ENCODE results near the gene RGL4.

Gene RGL4

GRCh38 chr22:23700706-23701105, 9.9 kb downstream of the RGL4 start:
- ChIA-PET CTCF (no interaction called here), POLR2A (no interaction called here)
- no peak for DNase-seq (ENCODE audit: extremely low spot score)
- TF ChIP-seq NFRKB (IDR thresholded peaks at IDR 0.05) (no peak), ARNT (IDR thresholded peaks at IDR 0.05) (no peak), ELF4 (IDR thresholded peaks at IDR 0.05) (no peak), SUZ12 (IDR thresholded peaks at IDR 0.05) (no peak), FOXM1 (IDR thresholded peaks at IDR 0.05; ENCODE audit: borderline replicate concordance) (no peak), SP1 (IDR thresholded peaks at IDR 0.05) (no peak), HDGF (IDR thresholded peaks at IDR 0.05; ENCODE audit: borderline replicate concordance) (no peak), FOXA1 (IDR thresholded peaks at IDR 0.05) (no peak)
- TF ChIP-seq, protein P1, sequence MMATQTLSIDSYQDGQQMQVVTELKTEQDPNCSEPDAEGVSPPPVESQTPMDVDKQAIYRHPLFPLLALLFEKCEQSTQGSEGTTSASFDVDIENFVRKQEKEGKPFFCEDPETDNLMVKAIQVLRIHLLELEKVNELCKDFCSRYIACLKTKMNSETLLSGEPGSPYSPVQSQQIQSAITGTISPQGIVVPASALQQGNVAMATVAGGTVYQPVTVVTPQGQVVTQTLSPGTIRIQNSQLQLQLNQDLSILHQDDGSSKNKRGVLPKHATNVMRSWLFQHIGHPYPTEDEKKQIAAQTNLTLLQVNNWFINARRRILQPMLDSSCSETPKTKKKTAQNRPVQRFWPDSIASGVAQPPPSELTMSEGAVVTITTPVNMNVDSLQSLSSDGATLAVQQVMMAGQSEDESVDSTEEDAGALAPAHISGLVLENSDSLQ (IDR thresholded peaks at IDR 0.05) = no peak

DNA sequence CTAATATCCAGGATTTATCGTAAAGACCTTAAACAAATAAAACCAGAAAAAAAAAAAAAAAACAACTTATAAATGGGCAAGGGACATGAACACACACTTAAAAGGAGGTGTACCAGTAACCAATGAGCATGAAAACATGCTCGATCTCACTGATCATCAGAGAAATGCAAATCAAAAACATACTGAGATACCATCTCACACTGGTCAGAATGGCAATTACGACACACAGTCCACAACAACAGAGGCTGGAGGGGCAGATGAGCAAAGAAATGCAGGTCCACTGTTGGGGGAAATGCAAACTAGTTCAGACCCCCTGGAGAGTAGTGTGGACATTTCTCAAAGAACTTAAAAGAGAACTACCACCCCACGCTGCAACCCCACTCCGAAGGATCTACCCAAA, 13.2 kb downstream of the RGL4 start:
- DNase-seq (ENCODE audit: extremely low spot score) = no peak
- no peak for TF ChIP-seq ZNF384 (IDR thresholded peaks at IDR 0.05)
- no peak for TF ChIP-seq ARNT (IDR thresholded peaks at IDR 0.05)
- ChIA-PET POLR2A (no interaction called here), CTCF (no interaction called here)

GRCh38 chr22:23704829-23705228, 14.0 kb downstream of the RGL4 start:
- ChIA-PET CTCF (no interaction called here), POLR2A (no interaction called here)
- TF ChIP-seq HDGF (IDR thresholded peaks at IDR 0.05; ENCODE audit: borderline replicate concordance) (no peak), ARNT (IDR thresholded peaks at IDR 0.05) (no peak), BHLHE40 (IDR thresholded peaks at IDR 0.05; ENCODE audit: borderline replicate concordance) (no peak), NFRKB (IDR thresholded peaks at IDR 0.05) (no peak), TARDBP (IDR thresholded peaks at IDR 0.05) (no peak), ELF4 (IDR thresholded peaks at IDR 0.05) (no peak), FOXM1 (IDR thresholded peaks at IDR 0.05; ENCODE audit: borderline replicate concordance) (no peak), SP1 (IDR thresholded peaks at IDR 0.05) (no peak), FOXA1 (IDR thresholded peaks at IDR 0.05) (no peak), FOXK2 (IDR thresholded peaks at IDR 0.05) (no peak), L3MBTL2 (conservative IDR thresholded peaks at IDR 0.05) (no peak), ZNF384 (IDR thresholded peaks at IDR 0.05) (no peak), SUZ12 (IDR thresholded peaks at IDR 0.05) (no peak), CTBP1 (IDR thresholded peaks at IDR 0.05; ENCODE audit: borderline replicate concordance) (no peak), LEF1 (IDR thresholded peaks at IDR 0.05; ENCODE audit: borderline replicate concordance) (no peak)
- TF ChIP-seq, protein P1 (IDR thresholded peaks at IDR 0.05) = no peak
- no peak for DNase-seq (ENCODE audit: extremely low spot score)

- CTCF ChIA-PET = no interaction called here
- TF ChIP-seq BHLHE40 (IDR thresholded peaks at IDR 0.05; ENCODE audit: borderline replicate concordance) (no peak), FOXM1 (IDR thresholded peaks at IDR 0.05; ENCODE audit: borderline replicate concordance) (no peak), SP1 (IDR thresholded peaks at IDR 0.05) (no peak), NFRKB (IDR thresholded peaks at IDR 0.05) (no peak), LEF1 (IDR thresholded peaks at IDR 0.05; ENCODE audit: borderline replicate concordance) (no peak), L3MBTL2 (conservative IDR thresholded peaks at IDR 0.05) (no peak), HDGF (IDR thresholded peaks at IDR 0.05; ENCODE audit: borderline replicate concordance) (no peak), ELF4 (IDR thresholded peaks at IDR 0.05) (no peak)
- POLR2A ChIA-PET = no interaction called here
- DNase-seq (ENCODE audit: extremely low spot score) = no peak
Measured at GRCh38 chr22:23705358-23705757, 14.5 kb downstream of the RGL4 start.

DNA sequence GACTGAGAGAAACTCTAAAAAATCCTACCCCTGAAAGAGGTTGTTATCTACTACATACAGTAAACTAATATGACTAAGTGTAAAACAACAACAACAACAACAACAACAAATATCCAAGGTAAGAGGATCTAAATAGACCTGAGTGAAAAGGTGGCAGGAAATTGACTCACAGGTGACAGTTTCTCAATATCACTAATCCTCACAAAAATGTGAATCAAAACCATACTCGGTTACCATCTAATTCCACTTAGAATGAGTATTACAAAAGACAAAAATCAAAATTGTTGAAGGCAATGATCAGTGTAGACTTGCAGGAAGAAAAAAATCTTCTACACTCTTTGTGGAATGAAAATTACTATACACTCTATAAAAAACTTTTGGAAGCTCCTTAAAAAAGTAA, 17.5 kb downstream of the RGL4 start:
- POLR2A ChIA-PET = no interaction called here
- DNase-seq (ENCODE audit: extremely low spot score) = no peak
- no peak for TF ChIP-seq FOXA1 (IDR thresholded peaks at IDR 0.05)
- CTCF ChIA-PET = no interaction called here

DNA sequence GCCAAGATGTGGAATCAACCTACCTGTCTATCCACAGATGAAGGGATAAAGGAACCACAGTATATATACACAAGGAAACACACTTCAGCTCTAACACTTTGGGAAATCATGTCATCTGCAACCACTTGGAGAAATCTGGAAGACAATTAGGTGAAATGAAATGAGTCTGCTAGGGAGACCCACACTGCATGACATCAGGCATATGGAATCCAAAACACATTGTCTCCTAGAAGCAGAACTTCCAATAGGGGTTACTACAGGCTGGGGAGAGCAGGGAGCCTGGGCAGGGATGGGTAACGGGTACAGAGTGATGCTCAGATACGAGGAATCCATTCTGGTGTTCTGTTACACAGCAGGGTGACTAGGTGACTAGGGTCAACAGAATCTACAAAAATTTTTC, 18.3 kb downstream of the RGL4 start:
- TF ChIP-seq ARNT (IDR thresholded peaks at IDR 0.05) = no peak
- no peak for TF ChIP-seq SP1 (IDR thresholded peaks at IDR 0.05)
- no peak for TF ChIP-seq NFRKB (IDR thresholded peaks at IDR 0.05)
- no peak for TF ChIP-seq FOXM1 (IDR thresholded peaks at IDR 0.05; ENCODE audit: borderline replicate concordance)
- TF ChIP-seq L3MBTL2 (conservative IDR thresholded peaks at IDR 0.05) = no peak
- no peak for TF ChIP-seq ELF4 (IDR thresholded peaks at IDR 0.05)
- DNase-seq (ENCODE audit: extremely low spot score) = no peak
- CTCF ChIA-PET = interaction anchor here (0.5 kb wide), 1 partner anchor 47 kb away, joined by 3 read pairs; no protein-coding TSS in a partner anchor
- POLR2A ChIA-PET = no interaction called here

DNA sequence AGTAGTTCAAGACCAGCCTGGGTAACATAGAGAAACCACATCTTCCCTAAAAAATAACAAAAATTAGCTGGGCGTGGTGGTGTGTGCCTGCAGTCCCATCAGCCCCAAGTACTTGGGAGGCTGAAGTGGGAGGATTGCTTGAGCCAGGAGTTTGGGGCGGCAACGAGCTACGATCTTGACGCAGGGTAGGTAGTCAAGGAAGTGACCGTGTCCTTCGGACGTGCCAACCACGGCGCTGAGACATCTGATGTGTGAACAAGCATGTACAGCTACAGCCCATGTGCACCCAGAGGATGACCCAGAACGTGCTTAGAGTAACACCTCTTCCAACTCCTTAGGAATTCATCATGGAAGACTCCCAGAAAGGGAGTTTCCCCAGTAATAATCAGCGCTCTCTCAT, 21.4 kb downstream of the RGL4 start:
- ChIA-PET POLR2A (interaction anchor here (1.0 kb wide), 1 partner anchor 146 kb away, joined by 3 read pairs; the partner anchor contains the start of gene SLC2A11), CTCF (interaction anchor here (0.6 kb wide), 1 partner anchor 57 kb away, joined by 3 read pairs; no protein-coding TSS in a partner anchor)
- TF ChIP-seq SP1 (IDR thresholded peaks at IDR 0.05) (no peak), TARDBP (IDR thresholded peaks at IDR 0.05) (no peak), SUZ12 (IDR thresholded peaks at IDR 0.05) (no peak), BHLHE40 (IDR thresholded peaks at IDR 0.05; ENCODE audit: borderline replicate concordance) (no peak), ELF4 (IDR thresholded peaks at IDR 0.05) (no peak), NFRKB (IDR thresholded peaks at IDR 0.05) (no peak), FOXK2 (IDR thresholded peaks at IDR 0.05) (no peak), FOXA1 (IDR thresholded peaks at IDR 0.05) (no peak), ARNT (IDR thresholded peaks at IDR 0.05) (no peak), FOXM1 (IDR thresholded peaks at IDR 0.05; ENCODE audit: borderline replicate concordance) (no peak), LEF1 (IDR thresholded peaks at IDR 0.05; ENCODE audit: borderline replicate concordance) (no peak), ZNF384 (IDR thresholded peaks at IDR 0.05) (no peak), HDGF (IDR thresholded peaks at IDR 0.05; ENCODE audit: borderline replicate concordance) (no peak), CTBP1 (IDR thresholded peaks at IDR 0.05; ENCODE audit: borderline replicate concordance) (no peak), L3MBTL2 (conservative IDR thresholded peaks at IDR 0.05) (no peak)
- TF ChIP-seq, protein P1 (IDR thresholded peaks at IDR 0.05) = no peak
- no peak for DNase-seq (ENCODE audit: extremely low spot score)

All from HEK293T (cell line).